Peyer's patch (tissue), 4 donors: Measurements from ENCODE around the gene NSL1. TPM values are rescaled to one million over a fixed set of nuclear protein-coding genes. Genes with fewer than 3 reads are reported as not detected.

ENCODE experiments used
- DNase-seq, 3 donors: peaks; one replicate each; pipeline ENCODE4 v3.0.0-alpha.2; 2017 to 2019
- H3K27ac ChIP-seq, 4 donors: fragments of 200-600 bp; sonication (generic); one replicate each; pipeline ENCODE4 v1.5.1; 2016 to 2019
- H3K27me3 ChIP-seq, 2 donors: fragments of 200-600 bp; sonication (generic); one replicate each; pipeline ENCODE4 v1.5.1; 2019
- H3K36me3 ChIP-seq, 3 donors: fragments of 200-600 bp; sonication (generic); one replicate each; pipeline ENCODE4 v1.5.1; 2016 to 2019
- H3K4me1 ChIP-seq, 4 donors: fragments of 200-600 bp; sonication (generic); one replicate each; pipeline ENCODE4 v1.5.1; 2016 to 2019
- H3K4me3 ChIP-seq, 4 donors: fragments of 200-600 bp; sonication (generic); 1 replicate in 3 of 4; 2 replicates in 1 of 4; pipeline ENCODE4 v1.5.1; 2016 to 2019; ENCODE audit warnings: mild to moderate bottlenecking in 1 of 4
- H3K9me3 ChIP-seq, 4 donors: fragments of 200-600 bp; sonication (generic); one replicate each; pipeline ENCODE4 v1.5.1; 2016 to 2019; ENCODE audit warnings: mild to moderate bottlenecking in 1 of 4
- CTCF ChIP-seq, 6 experiments: fragments of 450-650 bp in 4 of 6; fragments of 200-600 bp in 2 of 6; sonication (generic) in 1 of 6; IDR thresholded peaks; one replicate each; pipeline ENCODE4 v1.5.1; 2017 to 2019; ENCODE audit warnings: antibody characterized with exemption in 6 of 6, mild to moderate bottlenecking in 3 of 6, moderate library complexity in 1 of 6
- POLR2A ChIP-seq, 2 donors: fragments of 450-650 bp; IDR thresholded peaks; one replicate each; pipeline ENCODE4 v1.5.1; 2017; ENCODE audit warnings: antibody characterized with exemption in 2 of 2, mild to moderate bottlenecking in 2 of 2, moderate library complexity in 2 of 2
- total RNA-seq, 4 donors: library from RNA; depleted of rRNA; stranded (reverse); fragments of >200 nt; gene quantifications; one replicate each; pipeline ENCODE4 v1.1.0, GENCODE V29; 2016

NSL1 gene
- total RNA-seq, 4 donors from 2014 or later, result 29.2 to 61.9 (median 39.0) TPM

GRCh38 chr1:212700223-212700891 lies 91.2 kb downstream of the NSL1 start:
- no peaks in the 10 kb centered on the region for H3K36me3 ChIP-seq
- TF ChIP-seq CTCF (IDR thresholded peaks at IDR 0.05), result no peak
- no peak for TF ChIP-seq POLR2A (IDR thresholded peaks at IDR 0.05)
- peak; percentile 39 to 64 (median 61) for DNase-seq
- peak overlapping the region; percentile 48 to 77 (median 59) for H3K4me3 ChIP-seq
- no peaks in the 10 kb centered on the region for H3K27me3 ChIP-seq
- H3K9me3 ChIP-seq, result no peaks in the 10 kb centered on the region
- peaks cover 0 to 20% (median 8%) of the 10 kb centered on the region in 4 donors for H3K4me1 ChIP-seq
- peak overlapping the region; percentile 64 to 75 (median 67) for H3K27ac ChIP-seq

- no peaks in the 10 kb centered on the region for H3K27me3 ChIP-seq
- H3K36me3 ChIP-seq, result no peaks in the 10 kb centered on the region
- no peak for TF ChIP-seq POLR2A (IDR thresholded peaks at IDR 0.05)
- no peak for TF ChIP-seq CTCF (IDR thresholded peaks at IDR 0.05)
- peaks cover 0 to 20% (median 8%) of the 10 kb centered on the region in 4 donors for H3K4me1 ChIP-seq
- peak; percentile 39 to 73 (median 68) for DNase-seq
- H3K27ac ChIP-seq, result peak within 1 kb of the TSS; percentile 64 to 75 (median 67)
- no peaks in the 10 kb centered on the region for H3K9me3 ChIP-seq
- H3K4me3 ChIP-seq, result peak within 1 kb of the TSS; percentile 48 to 77 (median 59)
Observed at GRCh38 chr1:212699625-212700222, 91.9 kb downstream of the NSL1 start, which contains the start of gene BATF3. Gene BATF3 (minus strand): TSS chr1:212699840. CDS start chr1:212699762, 78 bp downstream.

GRCh38 chr1:212699104-212699624 lies 92.4 kb downstream of the NSL1 start:
- peak overlapping the region in 3 of 4 donors; percentile 66 to 75 (median 68) for H3K27ac ChIP-seq
- H3K36me3 ChIP-seq, result no peaks in the 10 kb centered on the region
- peak overlapping the region; percentile 48 to 77 (median 59) for H3K4me3 ChIP-seq
- no peaks in the 10 kb centered on the region for H3K9me3 ChIP-seq
- H3K4me1 ChIP-seq, result peaks cover 0 to 20% (median 8%) of the 10 kb centered on the region in 4 donors
- peak; percentile 45 to 66 (median 64) for DNase-seq
- TF ChIP-seq POLR2A (IDR thresholded peaks at IDR 0.05) (no peak), CTCF (IDR thresholded peaks at IDR 0.05) (peak in 5 of 6 experiments; percentile 23 to 46 (median 44))
- H3K27me3 ChIP-seq, result no peaks in the 10 kb centered on the region

DNA sequence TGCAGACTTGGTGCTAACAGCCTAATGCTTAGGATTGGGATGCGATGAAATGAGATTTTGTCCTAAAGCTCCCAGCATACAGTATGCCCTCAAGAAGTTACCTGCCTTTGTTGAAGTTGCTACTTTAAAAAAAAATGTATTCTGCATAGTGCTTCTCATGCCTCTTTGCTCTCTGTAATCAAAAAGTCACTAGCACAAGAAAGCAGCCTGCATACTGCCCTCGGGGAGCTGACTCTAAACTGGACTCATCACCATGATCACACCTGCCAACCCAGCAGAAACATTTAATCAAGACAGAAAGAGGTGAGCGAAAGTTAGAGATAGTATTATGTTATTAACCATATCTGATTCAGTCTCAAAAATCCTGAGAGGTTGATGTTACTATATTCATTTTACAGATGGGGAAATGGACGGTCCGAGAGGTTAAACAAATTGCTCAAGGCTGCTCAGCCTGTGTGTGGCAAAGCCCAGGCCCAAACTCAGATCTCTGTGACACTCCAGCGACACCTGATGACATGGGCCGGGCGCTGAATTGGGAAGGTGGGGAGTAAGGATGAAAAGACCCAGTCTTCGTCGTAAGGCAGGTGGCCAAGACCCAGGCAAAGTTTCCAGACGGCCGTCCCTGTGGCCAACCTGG lies 93.0 kb downstream of the NSL1 start:
- peaks cover 0 to 20% (median 8%) of the 10 kb centered on the region in 4 donors for H3K4me1 ChIP-seq
- peak overlapping the region; percentile 48 to 77 (median 59) for H3K4me3 ChIP-seq
- H3K36me3 ChIP-seq, result no peaks in the 10 kb centered on the region
- peak in 1 of 3 donors; percentile 31 for DNase-seq
- no peak for TF ChIP-seq POLR2A (IDR thresholded peaks at IDR 0.05)
- peak overlapping the region in 1 of 4 donors; percentile 75 for H3K27ac ChIP-seq
- H3K27me3 ChIP-seq, result no peaks in the 10 kb centered on the region
- no peaks in the 10 kb centered on the region for H3K9me3 ChIP-seq

GRCh38 chr1:212696721-212697331 lies 94.8 kb downstream of the NSL1 start:
- TF ChIP-seq CTCF (IDR thresholded peaks at IDR 0.05), result no peak
- no peak for TF ChIP-seq POLR2A (IDR thresholded peaks at IDR 0.05)
- no peaks in the 10 kb centered on the region for H3K27me3 ChIP-seq
- H3K9me3 ChIP-seq, result no peaks in the 10 kb centered on the region
- H3K36me3 ChIP-seq, result no peaks in the 10 kb centered on the region
- no peak overlapping the region for H3K4me3 ChIP-seq
- DNase-seq, result no peak
- peaks cover 0 to 20% (median 8%) of the 10 kb centered on the region in 4 donors for H3K4me1 ChIP-seq
- no peak overlapping the region for H3K27ac ChIP-seq
